GM12878 (cell line): ENCODE results near the gene PRKCQ. TPM values are rescaled to one million over a fixed set of nuclear protein-coding genes. Genes with fewer than 3 reads are reported as not detected.

Experiments
- ATAC-seq: fragments of 200-7000 bp; cut with Tn5 transposase; 3 replicates; pipeline ENCODE4 v1.9.1; 2020; ENCODE audit warnings: mild to moderate bottlenecking, moderate library complexity
- BruUV-seq: library from RNA; stranded (reverse); fragments of 400-500 nt; replicated peaks from 2 replicates; lab custom pipeline; 2021; lab: Mats Ljungman, UMichigan
- CTCF ChIA-PET: fragments of 300-600 bp; sonication (Branson Sonifier 250); formaldehyde crosslinking; extraction: SDS; loops from one replicate; lab custom pipeline; 2021; ENCODE audit warnings: inconsistent platforms; lab: Yijun Ruan, JAX
- POLR2A ChIA-PET: fragments of 350-600 bp; formaldehyde crosslinking; extraction: SDS; loops from one replicate; lab custom pipeline; 2021; ENCODE audit warnings: inconsistent platforms; lab: Charles Lee
- RAD21 ChIA-PET: fragments of 300-600 bp; sonication (Branson Sonifier 250); formaldehyde crosslinking; loops from one replicate; lab custom pipeline; 2023; ENCODE audit warnings: antibody characterized with exemption; ENCODE audit not compliant: unreplicated experiment; lab: Charles Lee
- SMC1A ChIA-PET: fragments of 300-600 bp; sonication (Branson Sonifier 250); formaldehyde crosslinking; loops from one replicate; lab custom pipeline; 2023; ENCODE audit not compliant: unreplicated experiment, uncharacterized antibody; lab: Charles Lee
- DNase-seq: peaks from one replicate; pipeline ENCODE4 v3.0.0-alpha.2; 2011; ENCODE audit warnings: low read depth, low spot score
- FAIRE-seq: peaks from 3 replicates; lab custom pipeline; 2011; peaks lifted over from hg19 to GRCh38; lab: Jason Lieb, UNC
- H2AFZ ChIP-seq: 2 replicates; pipeline ENCODE4 v1.6.0; 2011; ENCODE audit warnings: low read depth, low read length, control low read depth; ENCODE audit not compliant: control insufficient read depth
- H3K27ac ChIP-seq: 2 replicates; pipeline ENCODE4 v1.5.1; 2011; ENCODE audit warnings: control low read depth; ENCODE audit not compliant: control insufficient read depth, insufficient read depth
- H3K27me3 ChIP-seq, 2 experiments: replicated peaks in 1 of 2; 2 replicates each; pipeline versions ENCODE4 v1.6.0 to v1.6.1; 2011; ENCODE audit warnings: low read length in 1 of 2; ENCODE audit not compliant: control insufficient read depth in 2 of 2, insufficient read depth in 2 of 2
- H3K36me3 ChIP-seq, 2 experiments: 2 replicates each; pipeline ENCODE4 v1.5.1; 2011; ENCODE audit warnings: low read length in 1 of 2; ENCODE audit not compliant: control insufficient read depth in 2 of 2, insufficient read depth in 2 of 2
- H3K4me1 ChIP-seq: 2 replicates; pipeline ENCODE4 v1.6.1; 2011; ENCODE audit warnings: mild to moderate bottlenecking, low read length, moderate library complexity, mixed read lengths; ENCODE audit not compliant: control insufficient read depth, insufficient read depth
- H3K4me2 ChIP-seq: 2 replicates; pipeline ENCODE4 v1.6.0; 2011; ENCODE audit warnings: control low read depth; ENCODE audit not compliant: control insufficient read depth, insufficient read depth
- H3K4me3 ChIP-seq: fragments of 200-600 bp; sonication (generic); 2 replicates; pipeline ENCODE4 v1.5.1; 2016
- H3K79me2 ChIP-seq: 2 replicates; pipeline ENCODE4 v1.6.0; 2011; ENCODE audit warnings: low read length; ENCODE audit not compliant: control insufficient read depth, insufficient read depth
- H3K9ac ChIP-seq: 2 replicates; pipeline ENCODE4 v1.8.0; 2011; ENCODE audit warnings: low read length, control low read depth, mixed read lengths; ENCODE audit not compliant: control insufficient read depth, insufficient read depth
- H3K9me3 ChIP-seq: replicated peaks from 3 replicates; pipeline ENCODE4 v1.5.1; 2011; ENCODE audit warnings: mild to moderate bottlenecking, low read length; ENCODE audit not compliant: control insufficient read depth, insufficient read depth
- H4K20me1 ChIP-seq: 2 replicates; pipeline ENCODE4 v1.6.0; 2011; ENCODE audit not compliant: control insufficient read depth, insufficient read depth
- E2F8 ChIP-seq: fragments of 450-650 bp; IDR thresholded peaks from 2 replicates; pipeline ENCODE4 v1.6.1; 2018; ENCODE audit warnings: mild to moderate bottlenecking, low read depth, moderate library complexity; ENCODE audit not compliant: partially characterized antibody
- FOS ChIP-seq: IDR thresholded peaks from 3 replicates; pipeline ENCODE4 v1.6.1; 2011; ENCODE audit warnings: borderline replicate concordance; ENCODE audit not compliant: insufficient read length; ENCODE audit errors: extremely low read depth
- HDAC2 ChIP-seq: fragments of 200-600 bp; sonication (generic); IDR thresholded peaks from 2 replicates; pipeline ENCODE4 v1.6.1; 2017
- LARP7 ChIP-seq: fragments of 450-650 bp; IDR thresholded peaks from 2 replicates; pipeline ENCODE4 v1.6.1; 2017; ENCODE audit warnings: mild to moderate bottlenecking
- MTA3 ChIP-seq: IDR thresholded peaks from 2 replicates; pipeline ENCODE4 v1.6.1; 2012; ENCODE audit warnings: low read length, inconsistent platforms, borderline replicate concordance
- RFX5 ChIP-seq: IDR thresholded peaks from 2 replicates; pipeline ENCODE4 v1.6.1; 2011; ENCODE audit warnings: low read depth, low read length, improper control_type of control experiment
- TCF7 ChIP-seq: IDR thresholded peaks from 2 replicates; pipeline ENCODE4 v1.6.1; 2014; ENCODE audit warnings: antibody characterized with exemption, borderline replicate concordance
- ZNF274 ChIP-seq: IDR thresholded peaks from one replicate; pipeline ENCODE4 v1.8.0; 2011; ENCODE audit not compliant: insufficient read length, insufficient read depth
- WGBS: methylation state at CpG from one replicate; pipeline ENCODE4 v1.1.6; 2016; ENCODE audit warnings: low lambda C conversion rate; ENCODE audit not compliant: insufficient replicate concordance, insufficient coverage; ENCODE audit errors: missing lambda C conversion rate; 5-methylcytosine and 5-hydroxymethylcytosine counted together
- in situ Hi-C: fragments of 300-500 bp; cut with MboI; formaldehyde crosslinking; loops from 9 replicates; pipeline ENCODE4 v1.14.3; 2018; ENCODE audit warnings: mixed read lengths
- intact Hi-C: fragments of 100-400 bp; cut with micrococcal nuclease; formaldehyde crosslinking; loops from one replicate; pipeline ENCODE4 v1.14.2; 2022; ENCODE audit not compliant: unreplicated experiment
- polyA plus RNA-seq, 11 experiments: library from polyadenylated mRNA; depleted of rRNA in 4 of 11; unstranded in 6 of 11; stranded (reverse) in 5 of 11; fragments of >200 nt; fragmentation: Nextera tagmentation in 4 of 11; fragmentation: Illumina TruSeq in 1 of 11; extraction: Ambion mirVana in 4 of 11; extraction: Trizol in 1 of 11; gene quantifications; 1 replicate in 1 of 11; 2 replicates in 10 of 11; pipeline versions ENCODE4 v1.2.1 to v1.2.3, GENCODE V29; 2011 to 2016; ENCODE audit warnings: inconsistent platforms in 2 of 11, missing spikeins in 2 of 11, low read depth in 1 of 11
- total RNA-seq, 4 experiments: library from RNA; depleted of rRNA in 3 of 4; stranded (reverse); fragments of >200 nt in 3 of 4; fragmentation: Illumina TruSeq in 1 of 4; extraction: Trizol in 1 of 4; gene quantifications; 2 replicates each; pipeline versions ENCODE4 v1.2.1 to v1.2.3, GENCODE V29; 2013 to 2021
- TF ChIP-seq, protein P1 (sequence below): fragments of 450-650 bp; IDR thresholded peaks from 2 replicates; pipeline ENCODE4 v1.6.1; 2017; ENCODE audit warnings: mild to moderate bottlenecking
- TF ChIP-seq, protein P2 (sequence below): IDR thresholded peaks from 2 replicates; pipeline ENCODE4 v1.6.1; 2011; ENCODE audit warnings: low read depth, low read length, improper control_type of control experiment, borderline replicate concordance
- TF ChIP-seq, protein P3 (sequence below): fragments of 450-650 bp; formaldehyde crosslinking; IDR thresholded peaks from 2 replicates; pipeline ENCODE4 v1.4.0; 2022; ENCODE audit warnings: mild to moderate bottlenecking, moderate library complexity

Gene PRKCQ
- total and polyA plus RNA-seq, 10 of the 15 experiments (the other 5 are each of a cell fraction or from before 2014, with no cell fraction given), result 0.26 to 8.9 (median 0.98) TPM

- TF ChIP-seq RFX5 (no peak), E2F8 (no peak)
Observed at GRCh38 chr10:6530211-6530840, 49.8 kb downstream of the PRKCQ start (continued).

DNA sequence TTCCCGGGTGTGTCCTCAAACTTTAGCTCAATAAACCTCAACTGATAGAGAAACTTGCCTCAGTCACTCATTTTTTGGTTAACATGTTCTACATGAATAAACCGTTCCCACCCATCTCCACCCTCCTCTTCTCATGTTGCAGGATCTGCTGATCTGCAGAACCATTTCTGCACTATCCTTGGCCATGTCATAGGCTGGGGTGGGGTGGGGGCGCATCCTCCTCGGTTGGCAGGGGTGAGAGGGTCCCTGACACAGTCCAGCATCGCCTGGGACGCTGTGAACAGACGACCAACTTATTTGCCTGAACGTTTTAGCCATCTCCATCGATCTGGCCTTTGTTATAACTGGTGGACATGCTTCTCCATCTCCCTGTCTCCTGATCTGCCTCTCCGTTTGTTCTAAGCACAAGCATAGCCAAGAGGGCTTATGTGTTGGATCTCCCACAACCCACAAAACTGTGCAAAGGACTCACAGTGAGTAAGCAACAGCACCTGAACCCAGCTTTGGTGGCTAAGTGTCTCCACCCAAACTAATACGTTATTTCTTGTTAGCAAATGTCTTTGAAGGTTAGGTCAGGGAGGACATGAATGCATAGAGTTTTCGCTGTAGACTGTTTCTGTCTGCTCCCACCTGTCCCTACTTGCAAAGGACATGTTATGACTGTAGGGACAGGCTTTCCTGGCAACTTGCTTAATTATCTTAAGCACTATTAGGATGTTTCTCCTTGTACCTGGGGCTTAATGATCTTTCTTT is 51.7 kb downstream of the PRKCQ start:
- Histone ChIP-seq H3K4me3 (no peak overlapping the region), H2AFZ (no peak overlapping the region), H4K20me1 (no peaks in the 10 kb centered on the region), H3K27ac (no peak overlapping the region), H3K9me3 (no peaks in the 10 kb centered on the region), H3K27me3 (peaks cover 0 to 6% of the 10 kb centered on the region in 2 experiments; a peak in 2 of 4 replicates), H3K4me2 (no peak overlapping the region), H3K79me2 (no peaks in the 10 kb centered on the region), H3K4me1 (no peaks in the 10 kb centered on the region), H3K9ac (no peak overlapping the region), H3K36me3 (no peaks in the 10 kb centered on the region)
- no peak for FAIRE-seq
- ChIA-PET RAD21 (no interaction called here), CTCF (interaction anchor here (1.1 to 1.6 kb wide), 2 partner anchors 10 kb away, joined by 4 to 5 read pairs; no protein-coding TSS in a partner anchor), POLR2A (interaction anchor here (0.5 to 1.1 kb wide), 2 partner anchors 10 to 33 kb away, joined by 4 to 7 read pairs; no protein-coding TSS in a partner anchor), SMC1A (interaction anchor here (0.7 to 4.4 kb wide), 4 partner anchors 12 to 74 kb away, joined by 3 to 21 read pairs (median 4); no protein-coding TSS in a partner anchor)
- in situ Hi-C loops (no loop called here), intact Hi-C loops (no loop called here)
- no TSS peak for BruUV-seq
- WGBS, result 7% methylated on average over 12 of the region's 12 CpGs
- ATAC-seq, result no peak
- no peak for DNase-seq
- TF ChIP-seq FOS (no peak), MTA3 (no peak), TCF7 (no peak), HDAC2 (no peak), ZNF274 (no peak), LARP7 (no peak)
- TF ChIP-seq, protein P1, sequence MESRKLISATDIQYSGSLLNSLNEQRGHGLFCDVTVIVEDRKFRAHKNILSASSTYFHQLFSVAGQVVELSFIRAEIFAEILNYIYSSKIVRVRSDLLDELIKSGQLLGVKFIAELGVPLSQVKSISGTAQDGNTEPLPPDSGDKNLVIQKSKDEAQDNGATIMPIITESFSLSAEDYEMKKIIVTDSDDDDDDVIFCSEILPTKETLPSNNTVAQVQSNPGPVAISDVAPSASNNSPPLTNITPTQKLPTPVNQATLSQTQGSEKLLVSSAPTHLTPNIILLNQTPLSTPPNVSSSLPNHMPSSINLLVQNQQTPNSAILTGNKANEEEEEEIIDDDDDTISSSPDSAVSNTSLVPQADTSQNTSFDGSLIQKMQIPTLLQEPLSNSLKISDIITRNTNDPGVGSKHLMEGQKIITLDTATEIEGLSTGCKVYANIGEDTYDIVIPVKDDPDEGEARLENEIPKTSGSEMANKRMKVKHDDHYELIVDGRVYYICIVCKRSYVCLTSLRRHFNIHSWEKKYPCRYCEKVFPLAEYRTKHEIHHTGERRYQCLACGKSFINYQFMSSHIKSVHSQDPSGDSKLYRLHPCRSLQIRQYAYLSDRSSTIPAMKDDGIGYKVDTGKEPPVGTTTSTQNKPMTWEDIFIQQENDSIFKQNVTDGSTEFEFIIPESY, result no peak
- TF ChIP-seq, protein P2, sequence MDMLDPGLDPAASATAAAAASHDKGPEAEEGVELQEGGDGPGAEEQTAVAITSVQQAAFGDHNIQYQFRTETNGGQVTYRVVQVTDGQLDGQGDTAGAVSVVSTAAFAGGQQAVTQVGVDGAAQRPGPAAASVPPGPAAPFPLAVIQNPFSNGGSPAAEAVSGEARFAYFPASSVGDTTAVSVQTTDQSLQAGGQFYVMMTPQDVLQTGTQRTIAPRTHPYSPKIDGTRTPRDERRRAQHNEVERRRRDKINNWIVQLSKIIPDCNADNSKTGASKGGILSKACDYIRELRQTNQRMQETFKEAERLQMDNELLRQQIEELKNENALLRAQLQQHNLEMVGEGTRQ, result no peak
- TF ChIP-seq, protein P3, sequence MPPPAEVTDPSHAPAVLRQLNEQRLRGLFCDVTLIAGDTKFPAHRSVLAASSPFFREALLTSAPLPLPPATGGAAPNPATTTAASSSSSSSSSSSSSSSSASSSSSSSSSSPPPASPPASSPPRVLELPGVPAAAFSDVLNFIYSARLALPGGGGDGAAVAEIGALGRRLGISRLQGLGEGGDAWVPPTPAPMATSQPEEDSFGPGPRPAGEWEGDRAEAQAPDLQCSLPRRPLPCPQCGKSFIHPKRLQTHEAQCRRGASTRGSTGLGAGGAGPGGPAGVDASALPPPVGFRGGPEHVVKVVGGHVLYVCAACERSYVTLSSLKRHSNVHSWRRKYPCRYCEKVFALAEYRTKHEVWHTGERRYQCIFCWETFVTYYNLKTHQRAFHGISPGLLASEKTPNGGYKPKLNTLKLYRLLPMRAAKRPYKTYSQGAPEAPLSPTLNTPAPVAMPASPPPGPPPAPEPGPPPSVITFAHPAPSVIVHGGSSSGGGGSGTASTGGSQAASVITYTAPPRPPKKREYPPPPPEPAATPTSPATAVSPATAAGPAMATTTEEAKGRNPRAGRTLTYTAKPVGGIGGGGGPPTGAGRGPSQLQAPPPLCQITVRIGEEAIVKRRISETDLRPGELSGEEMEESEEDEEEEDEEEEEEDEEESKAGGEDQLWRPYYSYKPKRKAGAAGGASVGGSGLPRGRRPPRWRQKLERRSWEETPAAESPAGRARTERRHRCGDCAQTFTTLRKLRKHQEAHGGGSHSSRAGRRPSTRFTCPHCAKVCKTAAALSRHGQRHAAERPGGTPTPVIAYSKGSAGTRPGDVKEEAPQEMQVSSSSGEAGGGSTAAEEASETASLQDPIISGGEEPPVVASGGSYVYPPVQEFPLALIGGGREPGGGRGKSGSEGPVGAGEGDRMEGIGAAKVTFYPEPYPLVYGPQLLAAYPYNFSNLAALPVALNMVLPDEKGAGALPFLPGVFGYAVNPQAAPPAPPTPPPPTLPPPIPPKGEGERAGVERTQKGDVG, result no peak
